ENCODE data around the gene ULK3. TPM values are rescaled to one million over a fixed set of nuclear protein-coding genes. Genes with fewer than 3 reads are reported as not detected.

The ULK3 gene
- total RNA-seq, 1 donor from 2014 or later, result 57.3 TPM

DNA sequence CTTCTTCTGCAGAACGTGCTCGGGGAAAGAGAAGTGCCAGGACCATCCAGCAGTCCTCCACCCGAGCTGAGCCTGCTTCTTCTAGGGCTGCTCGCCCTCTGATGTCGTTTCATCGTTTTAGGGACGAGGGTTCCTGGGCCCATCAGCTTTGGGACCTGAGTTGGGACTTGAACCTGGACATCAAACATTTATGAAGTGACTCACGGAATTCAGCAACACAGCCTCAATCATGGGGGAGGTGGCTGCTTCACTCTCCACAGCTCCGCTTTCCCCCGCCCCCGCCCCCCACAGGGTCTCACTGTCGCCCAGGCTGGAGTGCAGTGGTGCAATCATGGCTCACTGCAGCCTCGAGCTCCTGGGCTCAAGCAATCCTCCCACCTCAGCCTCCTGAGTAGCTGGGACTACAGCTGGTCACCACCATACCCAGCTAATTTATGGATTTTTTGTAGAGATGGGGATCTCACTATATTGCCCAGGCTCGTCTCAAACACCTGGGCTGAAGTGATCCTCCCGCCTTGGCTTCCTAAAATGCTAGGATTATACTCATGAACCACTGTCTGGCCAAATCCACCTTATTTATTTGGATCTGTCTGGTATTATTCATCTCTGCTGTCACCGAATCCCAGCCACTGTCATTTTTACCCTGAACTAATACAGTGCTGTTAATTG is 30.9 kb upstream of the ULK3 start:
- intact Hi-C loops (cut with micrococcal nuclease), result loop anchor here (1.0 kb wide), 4 partner anchors 15 to 91 kb away; partner anchors contain the start of genes FAM219B and ULK3
- no peak for DNase-seq
- H3K4me3 Mint-ChIP-seq, result peak overlapping the region; percentile 99
- no peaks in the 10 kb centered on the region for H3K27me3 Mint-ChIP-seq
- peaks cover 38% of the 10 kb centered on the region for H3K4me1 Mint-ChIP-seq
- peak overlapping the region; percentile 93 for H3K27ac Mint-ChIP-seq
- peaks cover 16% of the 10 kb centered on the region for H3K36me3 Mint-ChIP-seq (ENCODE audit: low read depth)
- H3K9me3 Mint-ChIP-seq, result no peaks in the 10 kb centered on the region

DNA sequence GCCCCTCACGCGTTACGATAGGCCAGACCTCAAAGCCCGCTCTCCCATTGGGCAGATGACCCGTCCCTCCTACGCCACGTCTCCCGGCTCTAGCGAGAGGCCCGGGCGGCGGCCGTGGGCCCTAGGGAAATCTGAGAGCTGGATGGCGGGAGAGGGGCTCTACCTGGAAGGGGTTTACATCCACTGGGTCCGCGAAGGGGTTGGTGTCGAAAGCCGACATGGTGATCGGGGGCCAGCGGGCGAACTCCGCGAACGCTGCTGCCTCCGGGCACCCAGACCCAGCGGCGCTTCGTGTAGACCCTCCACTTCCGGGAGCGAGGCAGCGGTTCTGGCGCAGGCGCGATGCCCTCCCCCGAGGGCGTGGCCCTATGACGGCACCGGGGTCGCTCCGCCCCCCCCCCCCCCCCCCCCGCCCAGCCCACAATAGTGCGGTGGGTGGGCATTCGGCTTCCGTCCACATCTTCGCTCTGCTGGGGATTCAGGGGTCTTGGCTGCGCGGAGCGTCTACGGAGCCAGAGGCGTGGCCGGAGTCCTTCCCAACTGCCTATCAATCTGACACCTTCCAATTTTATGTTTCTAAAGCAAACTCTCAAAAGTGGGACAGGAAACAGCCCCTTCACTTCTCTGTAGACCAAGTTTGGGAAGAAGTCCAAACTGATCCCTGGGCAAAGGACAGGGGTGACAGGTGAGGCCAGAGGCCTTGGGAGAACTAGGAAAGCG is 30.2 kb upstream of the ULK3 start, which contains the start of gene SCAMP2:
SCAMP2 (minus strand) TSS at position 330 of the 720 bp plus-strand sequence; CDS start at position 220, 110 bp downstream.
- Mint-ChIP-seq H3K9me3 (no peaks in the 10 kb centered on the region), H3K4me3 (peak within 1 kb of the TSS; percentile 99), H3K36me3 (ENCODE audit: low read depth) (peaks cover 20% of the 10 kb centered on the region), H3K27me3 (no peaks in the 10 kb centered on the region), H3K27ac (peak within 1 kb of the TSS; percentile 93), H3K4me1 (peaks cover 44% of the 10 kb centered on the region)
- DNase-seq, result peak; percentile 96
- intact Hi-C loops (cut with micrococcal nuclease), result loop anchor here (1.0 kb wide), 4 partner anchors 16 to 90 kb away; partner anchors contain the start of genes FAM219B and ULK3

DNA sequence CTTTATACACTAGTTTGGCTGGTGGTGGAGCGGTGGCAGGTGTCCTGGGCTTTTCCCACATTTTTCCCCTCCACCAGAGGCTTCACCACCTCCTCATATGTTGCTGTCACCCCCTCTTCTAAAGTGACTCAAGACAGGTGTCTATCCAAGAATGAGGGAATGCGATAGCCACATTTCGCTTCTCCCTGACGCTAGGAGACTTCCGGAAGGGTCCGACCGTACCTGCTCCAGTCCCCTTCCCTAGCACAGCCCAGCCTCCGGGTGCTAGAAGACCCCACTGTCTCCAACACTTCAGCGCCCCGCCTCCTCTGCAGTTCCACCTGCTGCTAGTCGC is 29.7 kb upstream of the ULK3 start:
- Mint-ChIP-seq H3K9me3 (no peaks in the 10 kb centered on the region), H3K4me3 (peak overlapping the region; percentile 99), H3K27ac (peak overlapping the region; percentile 93), H3K27me3 (no peaks in the 10 kb centered on the region), H3K36me3 (ENCODE audit: low read depth) (peaks cover 26% of the 10 kb centered on the region), H3K4me1 (peaks cover 49% of the 10 kb centered on the region)
- DNase-seq, result no peak
- intact Hi-C loops (cut with micrococcal nuclease), result loop anchor here (1.0 kb wide), 4 partner anchors 17 to 89 kb away; partner anchors contain the start of genes FAM219B and ULK3

DNA sequence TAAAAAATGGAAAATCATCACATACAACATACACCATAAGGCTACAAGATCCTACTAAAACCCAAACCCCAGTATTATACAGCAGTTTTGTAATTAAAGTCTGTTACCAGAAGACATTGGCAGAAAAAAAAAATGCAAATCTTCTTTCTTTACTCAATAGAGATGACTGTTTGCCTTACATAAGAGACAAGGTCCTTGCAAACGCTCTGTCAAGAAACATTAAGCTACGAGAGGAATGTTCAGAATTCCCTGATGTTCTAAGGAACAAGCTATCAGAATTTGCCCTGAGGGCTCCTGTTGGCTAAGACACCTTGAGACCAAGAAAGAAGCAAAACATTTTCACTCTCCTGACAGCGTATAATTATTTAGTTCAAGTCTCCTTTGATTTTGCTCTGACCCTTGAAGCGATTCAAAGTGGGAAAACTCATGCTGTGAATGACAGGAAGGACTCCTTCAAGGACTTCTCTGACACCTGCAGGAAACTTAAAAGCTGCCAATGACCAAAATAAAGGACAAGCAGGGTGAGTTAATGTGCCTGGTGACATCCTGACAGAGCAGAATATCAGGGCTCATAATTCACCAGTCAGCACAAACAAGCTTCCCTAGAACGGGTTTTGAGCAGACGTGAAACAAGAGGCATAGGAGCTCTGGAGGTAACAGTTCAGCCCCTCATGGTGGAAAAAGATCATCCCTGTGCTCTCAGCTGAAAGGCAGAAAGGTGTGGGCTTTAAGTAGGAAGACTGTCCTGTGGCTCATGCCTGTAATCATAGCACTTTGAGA is 27.7 kb upstream of the ULK3 start:
- Mint-ChIP-seq H3K9me3 (no peaks in the 10 kb centered on the region), H3K27me3 (no peaks in the 10 kb centered on the region), H3K36me3 (ENCODE audit: low read depth) (peaks cover 35% of the 10 kb centered on the region), H3K4me3 (peak overlapping the region; percentile 99), H3K27ac (peak overlapping the region; percentile 84), H3K4me1 (peaks cover 63% of the 10 kb centered on the region)
- DNase-seq, result no peak
- intact Hi-C loops (cut with micrococcal nuclease), result loop anchor here (1.0 kb wide), 1 partner anchor 25 kb away; no protein-coding TSS in a partner anchor

DNA sequence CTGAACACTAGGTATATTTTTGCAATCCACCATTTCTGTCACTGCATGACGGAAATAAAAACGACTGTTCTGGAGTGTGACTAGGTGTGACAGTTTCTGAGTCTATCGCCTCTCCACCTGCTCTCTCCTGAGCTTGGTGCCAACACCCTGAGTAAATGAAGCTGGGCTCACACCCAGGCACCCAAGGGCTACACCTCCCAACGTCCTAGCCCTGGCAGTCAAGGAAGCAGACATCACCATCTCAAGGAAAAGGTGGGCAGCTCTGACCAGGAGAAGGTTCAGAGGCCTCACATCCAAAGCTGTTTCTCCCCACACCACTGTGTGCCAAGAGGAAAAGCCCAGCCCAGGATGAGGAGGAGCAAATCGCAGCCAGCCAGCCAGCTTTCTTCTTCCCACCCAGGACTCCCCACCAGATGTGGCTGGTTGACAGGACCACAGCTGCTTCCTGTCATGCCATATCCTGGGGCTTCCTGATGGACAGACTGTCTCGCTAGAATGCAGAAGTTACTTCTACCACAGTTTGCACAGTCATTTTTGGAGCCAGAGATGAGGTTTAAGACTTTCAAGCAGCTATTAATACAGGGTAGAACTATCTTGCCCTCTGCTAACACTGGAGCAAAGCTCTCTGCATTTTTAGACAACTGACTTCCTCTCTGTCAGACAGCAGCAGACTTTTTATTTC is 26.9 kb upstream of the ULK3 start:
- peak overlapping the region; percentile 99 for H3K4me3 Mint-ChIP-seq
- intact Hi-C loops (cut with micrococcal nuclease), result loop anchor here (1.0 kb wide), 1 partner anchor 25 kb away; no protein-coding TSS in a partner anchor

DNA sequence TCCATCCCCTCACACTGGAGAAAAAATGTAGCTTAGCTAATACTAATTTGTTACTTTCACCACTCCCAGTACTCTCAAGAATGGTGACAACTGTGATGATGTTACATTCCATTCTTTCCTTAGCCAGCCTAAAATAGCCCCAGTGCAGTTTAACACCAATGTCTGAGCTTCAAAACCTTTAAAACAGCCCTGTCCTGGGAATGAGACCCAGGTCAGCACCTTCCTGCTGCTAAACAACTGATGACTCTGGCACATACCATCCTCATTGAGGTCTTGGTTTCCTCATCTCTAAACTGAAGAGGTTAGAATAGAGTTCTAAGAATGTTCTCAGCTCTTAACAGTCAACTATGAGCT is 26.4 kb upstream of the ULK3 start:
- Mint-ChIP-seq H3K36me3 (ENCODE audit: low read depth) (peaks cover 42% of the 10 kb centered on the region), H3K9me3 (no peaks in the 10 kb centered on the region), H3K4me3 (peak overlapping the region; percentile 99), H3K27ac (peak overlapping the region; percentile 84), H3K27me3 (no peaks in the 10 kb centered on the region), H3K4me1 (peaks cover 69% of the 10 kb centered on the region)
- no peak for DNase-seq
- intact Hi-C loops (cut with micrococcal nuclease), result no loop called here

More for the DNA sequence above, 26.9 kb upstream of the ULK3 start:
- Mint-ChIP-seq H3K27ac (peak overlapping the region; percentile 84), H3K9me3 (no peaks in the 10 kb centered on the region), H3K36me3 (ENCODE audit: low read depth) (peaks cover 39% of the 10 kb centered on the region), H3K4me1 (peaks cover 66% of the 10 kb centered on the region), H3K27me3 (no peaks in the 10 kb centered on the region)
- DNase-seq, result peak; percentile 83

DNA sequence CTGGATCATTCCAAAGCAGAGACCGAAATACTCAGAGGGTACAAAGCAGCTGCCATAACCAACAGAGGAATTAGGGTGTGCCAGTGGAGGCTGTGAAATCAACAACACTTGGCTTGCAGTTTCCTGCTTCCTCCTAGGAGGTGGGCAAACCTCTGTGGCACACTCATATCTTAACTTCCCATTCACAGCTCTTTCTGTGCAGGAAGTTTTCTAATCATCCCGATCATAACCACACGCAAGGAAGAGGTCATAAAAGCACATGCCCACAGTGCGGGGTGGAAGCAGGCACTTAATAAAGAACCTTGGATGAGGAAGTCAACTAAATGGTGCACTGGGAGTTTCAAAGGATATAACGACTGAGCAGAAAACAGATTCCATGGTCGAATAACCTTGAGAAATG is 25.1 kb upstream of the ULK3 start:
- no peak for DNase-seq
- intact Hi-C loops (cut with micrococcal nuclease), result no loop called here
- Mint-ChIP-seq H3K9me3 (no peaks in the 10 kb centered on the region), H3K27ac (peak overlapping the region; percentile 54), H3K36me3 (ENCODE audit: low read depth) (peaks cover 47% of the 10 kb centered on the region), H3K27me3 (no peaks in the 10 kb centered on the region), H3K4me1 (peaks cover 69% of the 10 kb centered on the region), H3K4me3 (peak overlapping the region; percentile 48)

DNA sequence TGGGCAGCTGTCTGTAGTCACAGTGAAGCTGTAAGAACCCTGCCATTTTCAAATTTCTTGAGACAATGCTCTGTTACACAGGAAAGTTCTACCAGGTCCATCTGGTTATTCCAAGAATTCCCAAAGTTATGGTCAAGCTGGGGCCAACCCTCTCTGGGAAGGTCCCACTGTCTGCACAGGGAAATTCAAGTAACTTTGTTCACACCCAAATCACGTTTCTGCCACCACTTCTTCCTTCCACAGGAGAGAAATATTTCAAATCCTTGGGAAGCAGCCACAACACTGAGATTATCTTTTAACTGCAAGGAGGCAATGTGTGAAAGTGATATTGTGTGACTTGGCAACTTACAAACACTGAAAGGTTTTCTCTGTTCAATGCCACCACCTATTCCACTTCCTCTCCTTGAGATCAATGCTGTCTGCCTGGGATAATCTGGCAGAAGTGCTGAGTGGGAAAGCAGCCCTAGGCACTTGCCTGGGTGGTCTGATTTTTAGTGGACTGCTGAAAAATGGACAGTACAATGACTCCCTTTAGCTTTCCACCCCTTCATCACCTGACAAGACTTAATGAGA is 24.6 kb upstream of the ULK3 start:
- H3K4me1 Mint-ChIP-seq, result peaks cover 65% of the 10 kb centered on the region
- intact Hi-C loops (cut with micrococcal nuclease), result no loop called here
- H3K4me3 Mint-ChIP-seq, result peak overlapping the region; percentile 48
- H3K27ac Mint-ChIP-seq, result peak overlapping the region; percentile 54
- H3K9me3 Mint-ChIP-seq, result no peaks in the 10 kb centered on the region
- H3K27me3 Mint-ChIP-seq, result no peaks in the 10 kb centered on the region
- DNase-seq, result no peak
- peaks cover 44% of the 10 kb centered on the region for H3K36me3 Mint-ChIP-seq (ENCODE audit: low read depth)

DNA sequence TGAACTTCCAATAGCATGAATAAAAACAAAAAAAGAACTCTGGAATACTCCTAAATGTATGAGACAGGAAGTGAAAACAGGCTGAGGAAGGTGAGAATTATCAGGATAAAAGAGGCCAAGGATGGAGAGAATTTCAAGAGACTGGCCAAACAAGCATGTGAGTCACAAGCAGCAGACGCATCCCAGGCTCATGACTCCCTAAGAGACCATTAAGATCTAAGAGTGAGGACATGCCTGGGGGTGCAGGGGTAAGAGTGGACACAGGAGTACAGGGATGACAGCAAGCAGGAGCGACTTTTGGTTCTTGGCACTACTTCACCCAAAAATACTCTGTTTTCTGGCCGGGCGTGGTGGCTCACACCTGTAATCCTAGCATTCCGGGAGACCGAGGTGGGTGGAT is 23.1 kb upstream of the ULK3 start:
- Mint-ChIP-seq H3K27me3 (no peaks in the 10 kb centered on the region), H3K4me1 (peaks cover 61% of the 10 kb centered on the region), H3K4me3 (no peak overlapping the region), H3K36me3 (ENCODE audit: low read depth) (peaks cover 41% of the 10 kb centered on the region), H3K9me3 (no peaks in the 10 kb centered on the region), H3K27ac (no peak overlapping the region)
- intact Hi-C loops (cut with micrococcal nuclease), result no loop called here
- DNase-seq, result no peak

DNA sequence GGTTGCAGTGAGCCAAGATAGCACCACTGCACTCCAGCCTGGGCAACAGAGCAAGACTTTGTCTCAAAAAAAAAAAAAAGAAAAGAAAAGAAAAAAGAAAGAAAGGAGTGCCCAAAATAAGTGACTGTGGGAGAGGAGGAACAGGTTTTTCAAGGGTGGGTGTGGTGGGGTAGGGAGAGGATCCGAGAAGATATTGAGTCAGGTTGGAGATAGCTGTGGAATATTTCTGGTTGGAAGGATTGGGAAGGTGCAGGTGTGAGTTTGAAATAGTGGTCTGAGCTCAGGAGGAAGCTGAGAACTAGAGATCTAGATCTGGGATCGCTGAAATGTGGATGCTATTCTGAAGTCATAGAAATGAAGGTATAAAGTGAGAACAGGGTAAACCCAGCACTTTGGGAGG is 22.4 kb upstream of the ULK3 start:
- H3K4me3 Mint-ChIP-seq, result no peak overlapping the region
- H3K27ac Mint-ChIP-seq, result peak overlapping the region; percentile 77
- H3K27me3 Mint-ChIP-seq, result no peaks in the 10 kb centered on the region
- intact Hi-C loops (cut with micrococcal nuclease), result no loop called here
- H3K4me1 Mint-ChIP-seq, result peaks cover 53% of the 10 kb centered on the region
- no peak for DNase-seq
- peaks cover 41% of the 10 kb centered on the region for H3K36me3 Mint-ChIP-seq (ENCODE audit: low read depth)
- H3K9me3 Mint-ChIP-seq, result no peaks in the 10 kb centered on the region

DNA sequence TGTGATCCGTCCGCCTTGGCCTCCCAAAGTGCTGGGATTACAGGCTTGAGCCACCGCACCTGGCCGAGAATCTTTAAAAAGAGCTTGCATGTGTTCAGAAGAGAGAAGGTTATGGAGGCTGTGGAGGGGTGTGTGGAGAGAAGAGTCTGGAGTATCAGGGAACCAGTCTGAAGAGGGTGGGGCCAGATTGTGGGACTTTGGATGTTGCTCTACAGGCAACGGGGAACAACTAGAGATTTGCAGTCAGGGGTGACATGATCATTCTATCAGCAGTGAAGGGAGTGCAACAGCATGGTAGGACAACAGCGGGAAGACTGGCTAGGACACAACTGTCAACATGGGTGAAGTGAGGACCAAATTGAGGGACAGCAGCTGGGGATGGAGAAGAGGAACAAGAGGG is 21.3 kb upstream of the ULK3 start:
- no peaks in the 10 kb centered on the region for H3K27me3 Mint-ChIP-seq
- no peak for DNase-seq
- H3K36me3 Mint-ChIP-seq (ENCODE audit: low read depth), result peaks cover 32% of the 10 kb centered on the region
- intact Hi-C loops (cut with micrococcal nuclease), result no loop called here
- no peak overlapping the region for H3K4me3 Mint-ChIP-seq
- H3K9me3 Mint-ChIP-seq, result no peaks in the 10 kb centered on the region
- peak overlapping the region; percentile 72 for H3K27ac Mint-ChIP-seq
- peaks cover 45% of the 10 kb centered on the region for H3K4me1 Mint-ChIP-seq

DNA sequence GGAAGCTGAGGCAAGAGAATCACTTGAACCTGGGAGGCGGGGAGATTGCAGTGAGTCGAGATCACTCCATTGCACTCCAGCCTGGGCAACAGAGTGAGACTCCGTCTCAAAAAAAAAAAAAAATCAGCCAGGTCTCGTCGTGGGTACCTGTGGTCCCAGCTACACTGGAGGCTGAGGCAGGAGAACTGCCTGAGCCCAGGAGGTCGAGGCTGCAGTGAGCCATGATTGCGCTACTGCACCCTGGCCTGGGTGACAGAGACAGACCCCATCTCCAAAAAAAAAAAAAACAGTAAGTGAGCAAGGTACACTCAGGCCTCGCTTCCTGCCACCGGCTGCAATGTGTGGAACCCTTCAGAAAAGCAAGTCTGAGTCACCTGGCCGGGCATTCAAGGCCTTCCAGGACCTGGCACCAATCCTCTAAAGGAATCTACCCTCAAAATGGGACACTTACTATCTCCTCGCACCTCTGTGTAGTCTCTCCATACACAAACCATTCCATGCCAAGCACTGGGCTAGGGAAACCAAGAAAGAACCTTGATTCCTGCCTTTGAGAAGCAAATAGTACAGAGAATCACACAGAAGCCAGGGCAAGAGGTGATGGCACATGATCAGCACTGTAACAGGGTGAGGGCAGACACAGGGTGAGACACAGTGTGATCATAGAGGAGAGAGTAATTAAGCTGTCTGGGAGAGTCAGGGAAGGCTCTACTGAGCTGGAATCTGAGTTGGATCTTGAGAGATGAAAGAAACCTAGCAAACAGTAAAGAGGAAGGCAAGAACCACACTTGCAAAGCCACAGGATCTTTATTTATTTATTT is 20.5 kb upstream of the ULK3 start:
- Mint-ChIP-seq H3K36me3 (ENCODE audit: low read depth) (peaks cover 33% of the 10 kb centered on the region), H3K4me3 (no peak overlapping the region), H3K27me3 (no peaks in the 10 kb centered on the region), H3K27ac (peak overlapping the region; percentile 54), H3K4me1 (peaks cover 44% of the 10 kb centered on the region), H3K9me3 (no peaks in the 10 kb centered on the region)
- no peak for DNase-seq
- intact Hi-C loops (cut with micrococcal nuclease), result no loop called here
